GM12878 (cell line): ENCODE measurements around the gene TRPT1. TPM values are rescaled to one million over a fixed set of nuclear protein-coding genes. Genes with fewer than 3 reads are reported as not detected.
A peak's percentile ranks its signal among the peaks of the same experiment; 100 is the strongest.

Experiments used
- CHD4 ChIP-seq: fragments of 200-600 bp; sonication (generic); IDR thresholded peaks from 2 replicates; pipeline ENCODE4 v1.6.1; 2016; ENCODE audit warnings: mild to moderate bottlenecking
- CREB1 ChIP-seq: IDR thresholded peaks from 2 replicates; pipeline ENCODE4 v1.6.1; 2012; ENCODE audit warnings: low read depth, mild to moderate bottlenecking, inconsistent platforms
- IRF4 ChIP-seq: IDR thresholded peaks from 2 replicates; pipeline ENCODE4 v1.6.1; 2011; ENCODE audit warnings: low read depth, low read length
- KLF5 ChIP-seq: fragments of 450-650 bp; IDR thresholded peaks from 2 replicates; pipeline ENCODE4 v1.6.1; 2014; ENCODE audit warnings: mild to moderate bottlenecking; ENCODE audit not compliant: partially characterized antibody
- NBN ChIP-seq: fragments of 450-650 bp; IDR thresholded peaks from 2 replicates; pipeline ENCODE4 v1.6.1; 2016
- POLR2A ChIP-seq: IDR thresholded peaks from 2 replicates; pipeline ENCODE4 v1.6.1; 2011; ENCODE audit warnings: low read depth, mild to moderate bottlenecking, low read length
- POLR2AphosphoS2 ChIP-seq: IDR thresholded peaks from 2 replicates; pipeline ENCODE4 v1.6.1; 2011; ENCODE audit warnings: low read depth, mild to moderate bottlenecking, low read length, improper control_type of control experiment, moderate library complexity
- SMAD1 ChIP-seq: fragments of 450-650 bp; IDR thresholded peaks from 2 replicates; pipeline ENCODE4 v1.6.1; 2018; ENCODE audit warnings: mild to moderate bottlenecking, low read depth; ENCODE audit not compliant: partially characterized antibody
- SRF ChIP-seq, 2 experiments: IDR thresholded peaks; 2 replicates each; pipeline ENCODE4 v1.6.1; 2011; ENCODE audit warnings: low read depth in 2 of 2, low read length in 2 of 2, mild to moderate bottlenecking in 1 of 2, moderate library complexity in 1 of 2
- TARDBP ChIP-seq: IDR thresholded peaks from 2 replicates; pipeline ENCODE4 v1.6.1; 2016; ENCODE audit warnings: borderline replicate concordance
- TCF3 ChIP-seq: IDR thresholded peaks from 2 replicates; pipeline ENCODE4 v1.6.1; 2012; ENCODE audit warnings: low read depth, mild to moderate bottlenecking, low read length, borderline replicate concordance; ENCODE audit not compliant: insufficient read depth
- TCF7 ChIP-seq: IDR thresholded peaks from 2 replicates; pipeline ENCODE4 v1.6.1; 2014; ENCODE audit warnings: antibody characterized with exemption, borderline replicate concordance
- YBX1 ChIP-seq: fragments of 450-650 bp; IDR thresholded peaks from 2 replicates; pipeline ENCODE4 v1.6.1; 2016; ENCODE audit warnings: antibody characterized with exemption
- polyA plus RNA-seq, 11 experiments: library from polyadenylated mRNA; depleted of rRNA in 4 of 11; unstranded in 6 of 11; stranded (reverse) in 5 of 11; fragments of >200 nt; fragmentation: Nextera tagmentation in 4 of 11; fragmentation: Illumina TruSeq in 1 of 11; extraction: Ambion mirVana in 4 of 11; extraction: Trizol in 1 of 11; gene quantifications; 1 replicate in 1 of 11; 2 replicates in 10 of 11; pipeline versions ENCODE4 v1.2.1 to v1.2.3, GENCODE V29; 2011 to 2016; ENCODE audit warnings: inconsistent platforms in 2 of 11, missing spikeins in 2 of 11, low read depth in 1 of 11
- total RNA-seq, 4 experiments: library from RNA; depleted of rRNA in 3 of 4; stranded (reverse); fragments of >200 nt in 3 of 4; fragmentation: Illumina TruSeq in 1 of 4; extraction: Trizol in 1 of 4; gene quantifications; 2 replicates each; pipeline versions ENCODE4 v1.2.1 to v1.2.3, GENCODE V29; 2013 to 2021
- TF ChIP-seq, protein P1 (sequence below): IDR thresholded peaks from 2 replicates; pipeline ENCODE4 v1.6.1; 2012; ENCODE audit warnings: low read depth, low read length, improper control_type of control experiment
- TF ChIP-seq, protein P2 (sequence below): IDR thresholded peaks from 2 replicates; pipeline ENCODE4 v1.6.1; 2012; ENCODE audit warnings: low read length, inconsistent platforms

Gene TRPT1
- total and polyA plus RNA-seq, 10 of the 15 experiments (the other 5 are each of a cell fraction or from before 2014, with no cell fraction given) = 7.1 to 63.0 (median 31.4) TPM

DNA sequence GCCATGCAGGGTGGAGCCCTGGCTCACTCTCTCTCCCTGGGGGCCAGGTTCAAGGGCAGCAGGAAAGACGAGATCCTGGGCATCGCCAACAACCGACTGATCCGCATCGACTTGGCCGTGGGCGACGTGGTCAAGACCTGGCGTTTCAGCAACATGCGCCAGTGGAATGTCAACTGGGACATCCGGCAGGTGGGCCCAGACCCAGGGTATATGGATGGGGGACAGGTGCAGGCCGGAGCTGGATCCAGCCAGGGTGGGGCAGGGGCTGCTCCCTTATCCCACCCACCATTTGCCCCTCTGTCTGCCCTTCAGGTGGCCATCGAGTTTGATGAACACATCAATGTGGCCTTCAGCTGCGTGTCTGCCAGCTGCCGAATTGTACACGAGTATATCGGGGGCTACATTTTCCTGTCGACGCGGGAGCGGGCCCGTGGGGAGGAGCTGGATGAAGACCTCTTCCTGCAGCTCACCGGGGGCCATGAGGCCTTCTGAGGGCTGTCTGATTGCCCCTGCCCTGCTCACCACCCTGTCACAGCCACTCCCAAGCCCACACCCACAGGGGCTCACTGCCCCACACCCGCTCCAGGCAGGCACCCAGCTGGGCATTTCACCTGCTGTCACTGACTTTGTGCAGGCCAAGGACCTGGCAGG is 2.9 kb downstream of the TRPT1 start (continued):
- TF ChIP-seq, protein P1, sequence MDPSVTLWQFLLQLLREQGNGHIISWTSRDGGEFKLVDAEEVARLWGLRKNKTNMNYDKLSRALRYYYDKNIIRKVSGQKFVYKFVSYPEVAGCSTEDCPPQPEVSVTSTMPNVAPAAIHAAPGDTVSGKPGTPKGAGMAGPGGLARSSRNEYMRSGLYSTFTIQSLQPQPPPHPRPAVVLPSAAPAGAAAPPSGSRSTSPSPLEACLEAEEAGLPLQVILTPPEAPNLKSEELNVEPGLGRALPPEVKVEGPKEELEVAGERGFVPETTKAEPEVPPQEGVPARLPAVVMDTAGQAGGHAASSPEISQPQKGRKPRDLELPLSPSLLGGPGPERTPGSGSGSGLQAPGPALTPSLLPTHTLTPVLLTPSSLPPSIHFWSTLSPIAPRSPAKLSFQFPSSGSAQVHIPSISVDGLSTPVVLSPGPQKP = no peak
- no peak for TF ChIP-seq NBN
- TF ChIP-seq, protein P2, sequence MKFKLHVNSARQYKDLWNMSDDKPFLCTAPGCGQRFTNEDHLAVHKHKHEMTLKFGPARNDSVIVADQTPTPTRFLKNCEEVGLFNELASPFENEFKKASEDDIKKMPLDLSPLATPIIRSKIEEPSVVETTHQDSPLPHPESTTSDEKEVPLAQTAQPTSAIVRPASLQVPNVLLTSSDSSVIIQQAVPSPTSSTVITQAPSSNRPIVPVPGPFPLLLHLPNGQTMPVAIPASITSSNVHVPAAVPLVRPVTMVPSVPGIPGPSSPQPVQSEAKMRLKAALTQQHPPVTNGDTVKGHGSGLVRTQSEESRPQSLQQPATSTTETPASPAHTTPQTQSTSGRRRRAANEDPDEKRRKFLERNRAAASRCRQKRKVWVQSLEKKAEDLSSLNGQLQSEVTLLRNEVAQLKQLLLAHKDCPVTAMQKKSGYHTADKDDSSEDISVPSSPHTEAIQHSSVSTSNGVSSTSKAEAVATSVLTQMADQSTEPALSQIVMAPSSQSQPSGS = no peak
- no peak for TF ChIP-seq TARDBP
- no peak for TF ChIP-seq IRF4
- TF ChIP-seq POLR2AphosphoS2 = 0 out of 2 replicates have a peak, but pooled peaks have one; percentile 69
- no peak for TF ChIP-seq SMAD1
- no peak for TF ChIP-seq YBX1
- TF ChIP-seq CREB1 = no peak
- no peak for TF ChIP-seq KLF5
- peak; percentile 53 for TF ChIP-seq POLR2A
- TF ChIP-seq SRF (IDR thresholded peaks at IDR 0.05; ENCODE audit: low read depth in 2 of 2, low read length in 2 of 2) = no peak
- TF ChIP-seq TCF3 = 0 out of 2 replicates have a peak, but pooled peaks have one; percentile 12
- no peak for TF ChIP-seq CHD4
- TF ChIP-seq TCF7 = no peak
